Measurements from ENCODE around the gene MYBPC1. TPM values are rescaled to one million over a fixed set of nuclear protein-coding genes. Genes with fewer than 3 reads are reported as not detected.
"Not testable (repeated sequence)": the region's sequence is repeated elsewhere in the genome, so short reads cannot be mapped to it uniquely, and the experiment has no call there.

MYBPC1 gene
- total RNA-seq, 6 experiments from 2014 or later = 0.07 to 6.3 (median 0.66) TPM; not detected in 1

DNA sequence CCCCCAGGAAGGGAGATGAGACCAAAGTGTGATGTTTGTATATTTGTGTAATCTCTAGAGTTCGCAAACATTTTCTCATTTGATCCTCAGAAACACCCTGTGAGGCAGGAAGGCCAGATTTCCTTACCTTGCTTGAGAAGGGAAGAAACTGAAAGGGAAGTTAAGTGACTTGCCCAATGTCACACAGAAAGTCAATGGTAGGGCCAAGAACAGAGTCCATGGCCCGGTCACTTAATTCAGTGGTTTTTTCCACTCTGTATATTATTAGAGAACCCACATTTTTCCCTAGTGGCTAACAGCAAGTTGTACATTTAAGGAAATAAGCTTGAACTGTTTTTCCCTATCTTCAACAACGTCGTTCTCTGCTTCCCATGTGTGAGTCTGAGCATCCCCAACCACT, 77.1 kb downstream of the MYBPC1 start:
- 73% methylated on average over 4 of the region's 4 CpGs for WGBS (ENCODE audit: insufficient coverage, low coverage, low lambda C conversion rate, missing lambda C conversion rate)
- peak in 3 of 4 donors; percentile 11 to 30 (median 30) for ATAC-seq
- DNase-seq = no peak
- no peaks in the 10 kb centered on the region for H3K9me3 ChIP-seq
- no peaks in the 10 kb centered on the region for H3K27me3 ChIP-seq
- H3K27ac ChIP-seq = no peak overlapping the region
- intact Hi-C loops (cut with DNase I) = no loop called here
- no peak overlapping the region for H3K4me3 ChIP-seq
- peaks cover 0 to 12% (median 4%) of the 10 kb centered on the region in 4 donors for H3K4me1 ChIP-seq
- H3K36me3 ChIP-seq = no peaks in the 10 kb centered on the region
- no peak for TF ChIP-seq CTCF (IDR thresholded peaks at IDR 0.05)
- no peak for TF ChIP-seq POLR2A (IDR thresholded peaks at IDR 0.05)

DNA sequence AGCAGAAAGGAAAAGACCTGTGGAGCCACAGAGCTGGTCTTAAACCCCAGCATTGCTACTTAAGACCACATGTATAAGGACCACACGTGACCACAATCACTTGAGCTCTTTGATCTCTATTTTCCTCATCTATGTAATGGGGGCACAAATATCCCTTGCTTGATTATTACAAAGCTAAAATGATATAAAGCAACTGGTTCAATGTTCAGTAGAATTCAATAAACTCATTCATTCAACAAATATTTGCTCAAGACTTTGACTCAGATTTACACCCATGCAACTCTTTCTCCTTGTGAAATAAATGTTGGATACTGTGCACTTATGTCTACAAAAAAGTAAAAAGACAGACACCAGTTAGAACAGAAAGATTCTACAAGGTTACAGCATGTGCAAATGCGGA, 80.8 kb downstream of the MYBPC1 start:
- peak in 3 of 4 donors; percentile 49 to 60 (median 57) for ATAC-seq

GRCh38 chr12:101676497-101676896, 81.7 kb downstream of the MYBPC1 start:
- H3K4me1 ChIP-seq; H3K27me3 ChIP-seq; intact Hi-C loops (cut with DNase I); H3K36me3 ChIP-seq; DNase-seq; H3K9me3 ChIP-seq; H3K4me3 ChIP-seq; H3K27ac ChIP-seq: not testable (repeated sequence)
- 27% methylated on average over 3 of the region's 3 CpGs for whole genome bisulfite sequencing (ENCODE audit: insufficient coverage, low coverage, low lambda C conversion rate, missing lambda C conversion rate)
- ATAC-seq = peak in 3 of 4 donors; percentile 37 to 42 (median 39)

More for the DNA sequence above, 80.8 kb downstream of the MYBPC1 start:
- 50% methylated on average over 2 of the region's 2 CpGs for WGBS (ENCODE audit: insufficient coverage, low coverage, low lambda C conversion rate, missing lambda C conversion rate)
- intact Hi-C loops (cut with DNase I) = no loop called here
- no peak overlapping the region for H3K27ac ChIP-seq
- no peaks in the 10 kb centered on the region for H3K27me3 ChIP-seq
- H3K4me3 ChIP-seq = no peak overlapping the region
- TF ChIP-seq CTCF (IDR thresholded peaks at IDR 0.05) = no peak
- no peak for TF ChIP-seq POLR2A (IDR thresholded peaks at IDR 0.05)
- no peaks in the 10 kb centered on the region for H3K9me3 ChIP-seq
- DNase-seq = no peak
- no peaks in the 10 kb centered on the region for H3K36me3 ChIP-seq
- H3K4me1 ChIP-seq = peaks cover 0 to 11% (median 4%) of the 10 kb centered on the region in 4 donors

GRCh38 chr12:101678081-101678480, 83.3 kb downstream of the MYBPC1 start:
- Histone ChIP-seq H3K4me1 (peaks cover 0 to 9% (median 4%) of the 10 kb centered on the region in 4 donors), H3K27ac (no peak overlapping the region), H3K4me3 (no peak overlapping the region), H3K27me3 (no peaks in the 10 kb centered on the region), H3K36me3 (no peaks in the 10 kb centered on the region), H3K9me3 (no peaks in the 10 kb centered on the region)
- TF ChIP-seq POLR2A (IDR thresholded peaks at IDR 0.05) = no peak
- no peak for TF ChIP-seq CTCF (IDR thresholded peaks at IDR 0.05)
- DNase-seq = no peak
- no peak for ATAC-seq
- intact Hi-C loops (cut with DNase I) = no loop called here

GRCh38 chr12:101680240-101680639, 85.5 kb downstream of the MYBPC1 start:
- Histone ChIP-seq H3K36me3 (no peaks in the 10 kb centered on the region), H3K9me3 (no peaks in the 10 kb centered on the region), H3K4me3 (no peak overlapping the region), H3K27ac (no peak overlapping the region), H3K4me1 (peaks cover 0 to 9% (median 4%) of the 10 kb centered on the region in 4 donors), H3K27me3 (no peaks in the 10 kb centered on the region)
- intact Hi-C loops (cut with DNase I) = no loop called here
- WGBS (ENCODE audit: insufficient coverage, low coverage, low lambda C conversion rate, missing lambda C conversion rate) = 80% methylated on average over 2 of the region's 3 CpGs
- DNase-seq (no peak), ATAC-seq (no peak)
- no peak for TF ChIP-seq POLR2A (IDR thresholded peaks at IDR 0.05)
- no peak for TF ChIP-seq CTCF (IDR thresholded peaks at IDR 0.05)
